Measurements from ENCODE around the gene IFNA1. TPM values are rescaled to one million over a fixed set of nuclear protein-coding genes. Genes with fewer than 3 reads are reported as not detected.

The IFNA1 gene
- total RNA-seq, 1 donor from 2014 or later: 0.62 TPM

- H3K4me3 ChIP-seq: no peak overlapping the region
- intact Hi-C loops (cut with DNase I): no loop called here
- no peaks in the 10 kb centered on the region for H3K36me3 ChIP-seq
- DNase-seq: no peak
- peak; percentile 62 for TF ChIP-seq CTCF (IDR thresholded peaks at IDR 0.05)
- ATAC-seq: peak; percentile 56 to 64
- H3K27ac ChIP-seq: no peak overlapping the region
- no peaks in the 10 kb centered on the region for H3K4me1 ChIP-seq
- H3K9me3 ChIP-seq: peaks cover 4% of the 10 kb centered on the region
- H3K27me3 ChIP-seq (ENCODE audit: low read depth): no peaks in the 10 kb centered on the region
Observed at GRCh38 chr9:21465859-21466518, 25.8 kb downstream of the IFNA1 start.

GRCh38 chr9:21470126-21470525 lies 29.9 kb downstream of the IFNA1 start:
- Histone ChIP-seq H3K4me1 (no peaks in the 10 kb centered on the region), H3K27me3 (ENCODE audit: low read depth) (no peaks in the 10 kb centered on the region), H3K4me3 (no peak overlapping the region), H3K9me3 (no peaks in the 10 kb centered on the region), H3K36me3 (no peaks in the 10 kb centered on the region), H3K27ac (no peak overlapping the region)
- no peak for DNase-seq
- ATAC-seq: no peak
- no peak for TF ChIP-seq CTCF (IDR thresholded peaks at IDR 0.05)
- intact Hi-C loops (cut with DNase I): no loop called here

GRCh38 chr9:21473236-21473635 lies 33.0 kb downstream of the IFNA1 start:
- H3K9me3 ChIP-seq: no peaks in the 10 kb centered on the region
- DNase-seq (no peak), ATAC-seq (no peak)
- TF ChIP-seq CTCF (IDR thresholded peaks at IDR 0.05): no peak
- H3K27me3 ChIP-seq (ENCODE audit: low read depth): no peaks in the 10 kb centered on the region
- intact Hi-C loops (cut with DNase I): no loop called here
- no peak overlapping the region for H3K27ac ChIP-seq
- no peaks in the 10 kb centered on the region for H3K4me1 ChIP-seq
- H3K36me3 ChIP-seq: no peaks in the 10 kb centered on the region
- no peak overlapping the region for H3K4me3 ChIP-seq

GRCh38 chr9:21477466-21477865 lies 37.2 kb downstream of the IFNA1 start:
- no peak overlapping the region for H3K27ac ChIP-seq
- no peaks in the 10 kb centered on the region for H3K27me3 ChIP-seq (ENCODE audit: low read depth)
- no peaks in the 10 kb centered on the region for H3K4me1 ChIP-seq
- ATAC-seq (no peak), DNase-seq (no peak)
- intact Hi-C loops (cut with DNase I): no loop called here
- no peaks in the 10 kb centered on the region for H3K36me3 ChIP-seq
- no peak for TF ChIP-seq CTCF (IDR thresholded peaks at IDR 0.05)
- no peaks in the 10 kb centered on the region for H3K9me3 ChIP-seq
- H3K4me3 ChIP-seq: no peak overlapping the region

GRCh38 chr9:21479152-21479702 lies 39.0 kb downstream of the IFNA1 start:
- H3K9me3 ChIP-seq: no peaks in the 10 kb centered on the region
- ATAC-seq (no peak), DNase-seq (no peak)
- no peak overlapping the region for H3K27ac ChIP-seq
- intact Hi-C loops (cut with DNase I): no loop called here
- H3K36me3 ChIP-seq: no peaks in the 10 kb centered on the region
- TF ChIP-seq CTCF (IDR thresholded peaks at IDR 0.05): no peak
- H3K27me3 ChIP-seq (ENCODE audit: low read depth): no peaks in the 10 kb centered on the region
- no peaks in the 10 kb centered on the region for H3K4me1 ChIP-seq
- no peak overlapping the region for H3K4me3 ChIP-seq
